ENCODE measurements around the gene RBM38.
A peak's percentile ranks its signal among the peaks of the same experiment; 100 is the strongest.

The RBM38 gene

GRCh38 chr20:57439993-57440392 is 48.8 kb downstream of the RBM38 start:
- no peak for DNase-seq

GRCh38 chr20:57440678-57441509 is 49.7 kb downstream of the RBM38 start:
- DNase-seq: no peak

GRCh38 chr20:57441510-57442154 is 50.4 kb downstream of the RBM38 start:
- DNase-seq: no peak

GRCh38 chr20:57442158-57442887 is 51.1 kb downstream of the RBM38 start:
- no peak for DNase-seq

- no peak for DNase-seq
These were observed 51.7 kb downstream of the RBM38 start for GRCh38 chr20:57442888-57443239.

GRCh38 chr20:57443349-57444265 is 52.4 kb downstream of the RBM38 start:
- no peak for DNase-seq

- DNase-seq: no peak
These were observed 53.3 kb downstream of the RBM38 start for GRCh38 chr20:57444394-57445048.

- no peak for DNase-seq
These were observed 54.1 kb downstream of the RBM38 start for GRCh38 chr20:57445298-57445697.

- no peak for DNase-seq
These were observed 54.6 kb downstream of the RBM38 start for GRCh38 chr20:57445774-57446173.

GRCh38 chr20:57448764-57449354 is 57.7 kb downstream of the RBM38 start:
- DNase-seq: no peak

GRCh38 chr20:57449398-57450354 is 58.5 kb downstream of the RBM38 start:
- DNase-seq: no peak

- DNase-seq: peak; percentile 73
These were observed 59.2 kb downstream of the RBM38 start for GRCh38 chr20:57450419-57450818.

GRCh38 chr20:57450931-57451330 is 59.7 kb downstream of the RBM38 start:
- DNase-seq: no peak

- no peak for DNase-seq
These were observed 60.2 kb downstream of the RBM38 start for GRCh38 chr20:57451431-57451794.

GRCh38 chr20:57451795-57452661 is 60.8 kb downstream of the RBM38 start:
- DNase-seq: peak; percentile 83

GRCh38 chr20:57455386-57455785 is 64.2 kb downstream of the RBM38 start:
- no peak for DNase-seq

- DNase-seq: no peak
These were observed 64.9 kb downstream of the RBM38 start for GRCh38 chr20:57456116-57456515.

GRCh38 chr20:57457243-57458095 is 66.3 kb downstream of the RBM38 start:
- no peak for DNase-seq

Data from GDM1 (cell line).